Measurements from ENCODE around the gene UTS2R.
A peak's percentile ranks its signal among the peaks of the same experiment; 100 is the strongest.

The UTS2R gene

DNA sequence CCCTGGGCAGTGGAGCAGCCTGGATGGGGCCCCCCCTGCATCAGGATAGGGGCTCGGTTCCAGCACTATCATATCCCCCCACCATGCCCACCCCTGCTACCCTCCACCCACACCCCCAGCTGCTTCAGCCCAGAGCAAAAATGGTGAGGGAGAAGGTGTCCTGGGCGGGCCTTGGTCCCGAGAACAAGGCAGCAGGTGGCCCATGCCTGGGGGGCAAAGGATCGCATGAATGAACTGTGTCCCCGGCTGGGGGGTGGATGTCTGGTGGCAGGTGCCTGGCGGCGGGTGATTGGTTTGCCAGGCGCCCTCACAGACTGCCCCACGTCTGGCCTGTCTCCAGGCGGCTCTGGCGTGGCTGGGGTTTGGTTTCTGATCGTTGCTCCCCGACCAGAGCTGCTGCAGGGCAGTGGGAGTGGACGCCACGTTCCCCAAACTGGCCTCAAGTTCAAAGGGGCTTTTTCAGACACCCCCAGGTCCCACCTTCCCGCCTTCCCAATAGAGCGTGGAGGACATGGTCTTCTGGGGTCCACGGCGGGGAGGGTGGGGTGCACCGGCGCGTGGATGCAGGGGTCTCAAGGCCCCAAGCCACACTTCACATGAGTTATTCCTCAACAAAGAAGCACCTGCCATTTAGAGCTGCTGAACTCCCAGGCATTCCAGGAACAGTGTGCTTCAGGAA is 12.6 kb downstream of the UTS2R start:
- intact Hi-C loops (cut with DNase I): no loop called here
- no peak for DNase-seq

GRCh38 chr17:82384730-82385481 is 13.3 kb downstream of the UTS2R start:
- DNase-seq: peak in 5 of 42 donors; percentile 19 to 52 (median 38)
- intact Hi-C loops (cut with DNase I): no loop called here

- intact Hi-C loops (cut with DNase I): no loop called here
- DNase-seq: no peak
These were observed 14.1 kb downstream of the UTS2R start for GRCh38 chr17:82385559-82386254.

- intact Hi-C loops (cut with DNase I): no loop called here
These were observed 14.8 kb downstream of the UTS2R start for GRCh38 chr17:82386255-82386831.

GRCh38 chr17:82386881-82387704 is 15.5 kb downstream of the UTS2R start:
- intact Hi-C loops (cut with DNase I): no loop called here
- no peak for DNase-seq

More at GRCh38 chr17:82386255-82386831, 14.8 kb downstream of the UTS2R start:
- no peak for DNase-seq

GRCh38 chr17:82387705-82388106 is 16.1 kb downstream of the UTS2R start:
- DNase-seq: no peak

GRCh38 chr17:82388223-82388921 is 16.8 kb downstream of the UTS2R start:
- DNase-seq: no peak
- intact Hi-C loops (cut with DNase I): no loop called here

More at GRCh38 chr17:82387705-82388106, 16.1 kb downstream of the UTS2R start:
- intact Hi-C loops (cut with DNase I): no loop called here

DNA sequence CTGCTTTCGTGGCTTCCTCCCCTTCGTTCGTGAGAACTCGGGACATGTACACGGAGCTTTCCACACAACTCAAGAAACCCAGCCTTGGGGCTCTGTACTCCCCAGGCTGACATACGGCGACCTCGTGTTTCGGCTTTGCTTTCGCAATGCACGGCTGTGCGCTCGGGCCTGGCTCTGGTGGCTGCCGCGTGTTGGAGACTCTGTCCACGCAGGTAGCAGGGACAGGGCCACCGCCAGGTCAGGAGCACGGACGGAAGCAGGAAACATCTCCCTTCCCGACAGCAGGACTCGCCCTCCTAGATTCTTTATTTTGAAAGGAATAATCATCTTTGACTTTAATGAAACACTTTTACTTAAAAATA is 17.3 kb downstream of the UTS2R start:
- intact Hi-C loops (cut with DNase I): no loop called here
- no peak for DNase-seq

- DNase-seq: no peak
- intact Hi-C loops (cut with DNase I): no loop called here
These were observed 17.8 kb downstream of the UTS2R start for GRCh38 chr17:82389379-82389778.

DNA sequence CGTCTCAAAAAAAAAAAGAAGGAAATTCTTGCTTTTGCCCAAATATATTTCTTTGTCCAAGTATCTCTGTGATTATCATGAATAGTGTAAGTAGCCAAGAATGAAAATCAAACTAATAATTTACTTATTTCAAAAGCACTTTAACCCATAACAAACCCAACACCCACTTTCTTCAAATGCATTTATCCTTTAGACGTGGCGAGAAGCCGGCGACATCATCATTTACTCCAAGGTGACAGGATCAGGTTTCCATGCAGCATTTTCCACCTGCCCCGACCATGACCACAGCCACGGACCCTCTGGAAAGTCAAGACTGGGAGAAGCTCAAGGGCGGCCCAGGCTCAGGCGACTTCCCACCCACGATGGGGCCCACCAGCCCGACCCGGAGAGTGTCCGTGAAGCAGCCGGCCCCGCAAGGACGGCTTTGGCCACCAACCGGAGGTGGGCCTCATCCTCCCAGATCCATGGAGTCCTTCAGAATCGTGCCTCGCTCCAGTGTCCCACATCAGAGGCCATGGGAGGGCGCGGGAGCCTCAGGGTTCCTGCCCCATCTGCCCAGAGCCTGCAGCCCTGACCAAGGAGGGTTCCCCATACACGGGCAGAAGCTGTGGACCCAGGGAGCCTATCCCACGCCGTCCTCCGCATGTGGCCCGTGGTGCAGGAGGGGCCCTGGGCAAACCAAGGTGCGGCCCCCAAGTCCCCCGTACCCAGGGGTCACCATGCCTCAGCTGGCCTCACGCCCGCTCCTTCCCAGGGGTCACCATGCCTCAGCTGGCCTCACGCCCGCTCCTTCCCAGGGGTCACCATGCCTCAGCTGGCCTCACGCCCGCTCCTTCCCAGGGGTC is 18.7 kb downstream of the UTS2R start:
- intact Hi-C loops (cut with DNase I): no loop called here
- DNase-seq: no peak

- intact Hi-C loops (cut with DNase I): no loop called here
- DNase-seq: no peak
These were observed 19.4 kb downstream of the UTS2R start for GRCh38 chr17:82390860-82391435.

DNA sequence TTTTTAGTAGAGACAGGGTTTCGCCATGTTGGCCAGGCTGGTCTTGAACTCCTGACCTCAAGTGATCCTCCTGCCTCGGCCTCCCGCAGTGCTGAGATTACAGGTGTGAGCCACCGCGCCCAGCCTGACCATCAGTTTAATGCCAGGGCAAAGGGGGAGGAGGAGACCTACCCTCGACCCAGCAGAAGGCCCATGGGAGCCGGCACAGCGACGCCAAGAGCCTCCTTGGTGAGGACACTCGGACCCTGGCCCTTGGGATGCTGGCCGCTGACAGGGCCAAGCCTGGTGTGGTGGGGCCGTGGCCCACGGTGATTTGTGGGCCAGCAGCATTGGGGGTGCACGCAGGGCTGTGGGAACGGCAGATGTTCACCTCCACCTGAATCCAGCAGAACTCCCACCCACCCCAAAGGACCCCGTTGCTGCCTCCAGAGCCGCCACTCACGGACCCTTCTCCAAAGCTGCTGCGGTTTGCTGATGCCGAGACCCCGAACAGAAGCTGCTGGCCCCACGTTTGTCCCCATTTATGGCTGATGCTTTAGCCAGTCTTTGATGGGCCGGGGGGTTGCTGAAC is 20.0 kb downstream of the UTS2R start:
- intact Hi-C loops (cut with DNase I): no loop called here

DNA sequence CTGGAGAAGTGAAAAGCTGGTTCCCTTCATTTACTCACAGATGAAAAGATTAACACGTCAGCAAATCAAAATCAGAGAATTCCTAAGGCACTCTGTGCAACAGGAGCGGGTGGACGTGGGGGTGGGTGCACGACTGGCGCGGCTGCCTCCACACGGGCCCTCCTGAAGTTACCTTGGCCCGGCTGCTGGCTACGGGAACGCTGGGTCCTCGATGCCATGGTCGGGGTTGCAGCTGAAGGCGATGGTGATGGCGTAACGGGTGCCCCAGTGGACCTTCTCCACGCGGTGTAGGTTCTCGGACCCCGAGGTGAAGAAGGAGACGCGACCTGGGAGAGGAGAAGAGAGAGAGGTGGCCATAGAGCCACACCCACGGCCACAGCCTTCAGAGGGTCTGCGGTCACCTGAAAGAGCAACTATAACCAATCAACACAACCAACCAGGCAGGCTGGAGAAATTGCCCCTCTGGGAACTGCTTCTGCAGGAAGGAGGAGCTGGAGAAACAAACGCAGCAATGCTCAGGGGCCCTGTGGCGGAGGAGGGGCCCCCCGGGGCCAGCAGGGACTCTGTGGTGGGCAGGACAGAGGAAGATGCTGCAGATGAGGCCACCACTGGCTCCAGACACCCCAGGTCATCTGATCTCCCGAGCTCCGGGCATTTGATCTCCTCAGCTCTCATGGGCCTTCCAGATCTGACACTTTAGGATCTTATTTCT is 20.8 kb downstream of the UTS2R start:
- no peak for DNase-seq

More for the DNA sequence above, 20.0 kb downstream of the UTS2R start:
- DNase-seq: no peak

DNA sequence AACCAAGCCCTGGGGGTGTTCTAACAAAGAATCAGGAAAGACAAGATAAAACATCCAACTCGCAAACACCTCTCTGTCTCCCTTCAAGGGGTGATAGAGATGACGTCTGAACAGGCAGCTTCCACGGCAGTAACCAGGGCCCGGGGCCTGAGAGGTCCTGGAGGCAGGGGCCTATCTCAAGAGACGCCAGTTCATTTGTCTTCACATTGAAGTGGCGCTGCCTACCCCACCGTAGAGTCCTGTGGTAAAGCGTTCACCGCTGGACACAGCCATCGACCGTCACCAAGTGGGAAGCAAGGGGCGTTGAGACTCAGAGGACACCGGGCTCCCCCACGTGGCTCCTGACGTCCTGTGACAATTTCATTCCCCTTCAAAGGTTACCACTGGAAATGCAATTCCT is 21.4 kb downstream of the UTS2R start:
- intact Hi-C loops (cut with DNase I): no loop called here
- no peak for DNase-seq

More for the DNA sequence above, 20.8 kb downstream of the UTS2R start:
- intact Hi-C loops (cut with DNase I): no loop called here

DNA sequence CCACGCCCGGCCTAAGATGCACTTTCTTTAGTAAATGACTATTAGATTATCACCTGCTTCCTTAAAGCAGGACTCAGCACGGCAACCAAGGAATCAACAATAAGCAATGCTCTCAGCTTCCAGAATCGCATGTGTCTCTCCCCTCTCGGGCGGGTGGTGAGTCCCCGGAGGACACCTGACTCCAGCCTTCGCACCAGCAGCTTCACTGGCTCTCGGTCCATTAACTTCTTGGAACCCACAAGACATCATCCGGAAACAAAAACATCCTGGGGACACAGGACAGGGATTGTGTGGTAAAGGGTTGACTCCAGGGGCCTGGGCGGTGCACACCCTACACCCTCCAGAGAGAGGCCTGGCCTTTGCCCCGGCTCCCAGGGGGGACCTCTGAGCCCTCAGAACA is 22.7 kb downstream of the UTS2R start:
- no peak for DNase-seq
- intact Hi-C loops (cut with DNase I): no loop called here
